Activated CD4-positive, alpha-beta T cell treated with anti-CD3 and anti-CD28 coated beads, Interleukin-2, amount 50 U/mL, for 48 hours (primary cell): Measurements from ENCODE around the gene UBA3.

Experiments
- DNase-seq, 2 experiments: peaks; one replicate each; pipeline ENCODE4 v3.0.0-alpha.2; 2020

UBA3 gene

GRCh38 chr3:69065318-69065964, 14.7 kb downstream of the UBA3 start:
- DNase-seq = no peak

DNA sequence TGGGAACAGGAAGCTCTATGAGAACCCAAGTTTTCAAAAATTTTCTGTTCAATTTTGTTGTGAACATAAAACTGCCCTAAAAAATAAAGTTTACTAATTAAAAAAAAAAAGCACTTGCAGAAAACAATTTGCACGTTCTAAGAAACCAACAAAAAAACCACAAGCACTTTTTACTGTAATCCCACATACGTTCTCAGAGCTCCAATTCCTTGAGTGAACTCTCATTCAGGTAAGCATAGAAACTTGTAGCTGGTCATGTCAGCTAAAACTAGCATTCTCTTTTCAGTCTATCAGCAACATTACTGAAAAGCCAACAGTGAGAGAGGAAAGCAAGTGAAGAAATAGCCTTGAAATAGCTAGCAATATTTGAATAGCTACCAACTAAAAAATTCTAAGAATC, 16.5 kb downstream of the UBA3 start:
- DNase-seq = no peak

DNA sequence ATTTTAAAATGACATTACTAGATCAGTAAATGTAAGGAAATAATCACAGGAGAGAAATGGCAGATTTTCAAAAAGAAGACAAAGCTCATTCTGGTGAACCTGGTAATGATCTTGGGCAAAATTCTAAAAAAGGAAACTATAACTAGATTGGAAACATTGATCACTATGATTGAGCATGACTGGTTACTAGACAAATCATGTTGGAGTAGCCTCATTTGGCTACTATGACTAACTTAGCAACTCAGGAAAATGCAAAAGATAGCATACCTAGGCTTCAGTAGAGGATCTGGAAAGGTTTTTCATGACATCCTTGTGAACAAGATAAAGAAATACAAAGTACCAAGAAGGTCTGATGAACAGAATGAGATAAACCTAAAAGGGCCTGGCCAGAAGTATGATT, 20.5 kb downstream of the UBA3 start:
- DNase-seq = no peak

DNA sequence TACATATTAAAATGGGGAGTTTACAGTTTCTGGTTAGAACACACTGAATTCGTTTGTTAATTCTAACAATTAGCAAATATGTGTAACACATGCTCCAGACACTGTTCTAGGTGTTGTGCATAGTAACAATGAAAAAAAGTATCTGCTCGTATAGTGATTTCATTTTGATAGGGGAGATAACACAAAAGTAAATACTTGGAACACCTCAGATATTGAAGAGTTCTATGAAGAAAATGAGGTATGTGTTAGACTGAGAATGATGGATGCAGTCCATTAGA, 21.3 kb downstream of the UBA3 start:
- no peak for DNase-seq

DNA sequence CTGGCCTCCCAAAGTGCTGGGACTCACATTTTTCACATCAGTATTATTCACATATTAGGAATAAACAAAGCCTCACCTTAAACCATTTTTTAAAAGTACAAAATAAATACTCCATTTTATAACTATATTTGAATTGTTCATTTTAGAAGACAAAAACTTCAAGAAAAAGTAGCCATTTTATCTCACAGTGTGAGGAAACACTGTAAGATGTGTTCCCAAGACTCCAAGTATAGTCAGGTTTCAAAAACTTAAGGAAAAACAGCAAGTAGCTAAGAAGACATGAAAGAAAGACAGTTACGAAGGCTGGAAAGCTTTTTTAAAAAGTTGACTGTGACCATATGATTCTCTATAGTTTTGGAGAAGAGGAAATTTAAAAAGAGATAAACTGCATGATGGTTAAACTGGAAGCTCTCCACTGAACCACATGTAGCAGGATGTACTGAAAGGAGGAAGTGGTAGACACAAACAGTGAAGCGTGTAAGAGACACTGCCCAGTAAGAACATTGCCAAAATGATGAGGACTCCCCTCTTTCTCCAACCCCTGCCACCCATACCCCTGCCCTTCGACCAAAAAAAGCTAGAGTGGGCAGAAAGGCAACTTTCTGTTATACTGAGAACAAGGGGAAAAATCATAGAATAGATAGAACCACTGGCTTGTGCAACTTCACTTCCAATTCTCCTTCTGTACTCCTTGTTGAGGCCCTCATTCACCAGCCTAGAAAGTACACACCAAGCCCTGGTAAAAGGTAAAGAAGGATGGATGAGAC, 21.8 kb downstream of the UBA3 start:
- no peak for DNase-seq

DNA sequence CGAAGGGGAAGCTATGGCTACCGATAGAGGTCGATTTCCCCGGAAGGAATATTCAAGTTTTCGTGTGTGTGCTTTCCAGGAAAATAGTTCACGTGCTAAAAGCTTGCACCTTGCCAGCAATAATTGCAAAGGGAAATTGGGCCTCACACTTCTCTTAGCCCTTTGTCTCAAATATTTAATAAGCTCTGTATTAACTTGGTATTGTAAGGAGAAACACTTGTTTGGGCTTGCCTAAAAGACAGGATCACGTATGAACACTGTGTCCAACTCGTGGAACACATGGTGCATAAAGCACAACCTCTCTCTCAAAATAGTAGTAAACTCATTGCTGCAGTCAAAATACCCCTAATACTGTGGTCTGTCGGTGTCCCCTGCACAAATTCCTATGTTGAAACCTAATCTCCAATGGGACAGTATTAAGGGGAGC, 27.7 kb downstream of the UBA3 start:
- no peak for DNase-seq

GRCh38 chr3:69051756-69052471, 28.3 kb downstream of the UBA3 start, which contains the start of gene TMF1:
Gene TMF1, minus strand, starts transcription at chr3:69052333. Its CDS starts 247 bp downstream, at chr3:69052086.
- peak; percentile 98 for DNase-seq

GRCh38 chr3:69048990-69049389, 31.2 kb downstream of the UBA3 start:
- no peak for DNase-seq

- no peak for DNase-seq
Measured at GRCh38 chr3:69044608-69045007, 35.6 kb downstream of the UBA3 start.

DNA sequence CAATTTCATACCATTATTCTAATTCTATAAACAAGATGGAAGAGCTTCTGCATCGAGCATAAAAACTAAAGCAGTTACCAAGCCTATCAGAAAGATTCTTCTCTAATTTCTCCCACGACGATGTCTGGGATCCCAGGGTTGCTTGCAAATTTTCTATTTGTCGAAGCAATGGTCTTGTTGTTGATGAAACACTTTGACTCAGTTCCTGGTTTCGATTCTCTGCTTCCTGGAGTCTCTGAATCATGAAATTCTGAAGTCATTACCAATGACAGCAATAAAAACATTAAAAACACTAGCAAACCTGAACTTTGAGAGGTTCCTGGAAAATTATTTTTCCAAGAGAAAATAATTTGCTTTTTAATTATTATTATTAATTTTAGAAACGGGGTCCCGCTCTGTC, 46.7 kb downstream of the UBA3 start:
- no peak for DNase-seq

DNA sequence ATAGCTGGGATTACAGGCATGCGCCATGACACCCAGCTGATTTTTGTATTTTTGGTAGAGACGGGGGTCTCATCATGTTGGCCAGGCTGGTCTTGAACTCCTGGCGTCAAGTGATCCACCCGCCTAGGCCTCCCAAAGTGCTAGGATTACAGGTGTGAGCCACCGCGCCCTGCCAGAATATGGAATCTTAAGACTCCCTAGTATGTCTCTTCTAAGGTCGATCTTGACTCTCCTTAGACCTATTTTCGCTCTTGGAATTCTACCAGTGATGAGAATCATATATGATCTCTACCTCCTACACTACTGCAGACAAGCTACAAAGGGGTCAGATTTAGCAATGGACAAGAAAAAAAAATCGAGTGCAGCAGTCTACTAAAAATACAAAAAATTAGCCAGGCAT, 47.4 kb downstream of the UBA3 start:
- DNase-seq = no peak

DNA sequence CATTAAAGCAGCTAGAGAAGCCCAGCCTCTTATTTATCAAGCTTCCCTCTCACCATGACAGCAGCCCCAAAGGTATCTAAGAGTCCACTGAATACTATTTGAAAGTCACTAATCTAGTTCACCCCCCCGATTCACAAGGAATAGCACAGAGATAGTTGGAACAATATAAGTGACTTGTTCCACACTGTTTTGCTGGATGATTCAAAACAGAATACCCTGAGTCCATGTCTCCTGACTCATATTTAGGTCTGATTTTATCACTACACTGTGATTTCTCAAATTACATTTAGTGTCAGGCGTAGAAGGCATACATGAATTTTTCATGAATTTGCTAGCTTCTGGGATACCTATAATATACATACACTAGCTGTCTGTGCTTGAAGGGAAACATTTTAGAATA, 48.0 kb downstream of the UBA3 start:
- DNase-seq = no peak

DNA sequence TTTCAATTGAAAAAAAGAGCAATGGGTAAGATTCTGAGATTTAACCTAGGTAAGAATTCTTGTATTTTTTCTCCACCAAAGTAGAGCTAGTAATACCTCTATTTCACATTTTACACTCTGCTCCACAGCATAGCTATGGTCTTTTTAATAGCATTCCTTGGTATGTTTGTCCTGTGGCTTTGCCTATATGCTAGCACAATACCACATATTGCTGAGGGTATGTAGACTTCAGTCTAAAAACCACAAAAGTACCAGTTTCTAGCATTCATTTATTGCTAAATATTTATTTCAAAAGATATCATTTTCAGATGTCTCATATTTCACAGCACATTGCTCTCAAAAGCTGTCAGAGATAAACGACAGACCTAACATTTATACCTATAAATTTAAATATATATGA, 48.5 kb downstream of the UBA3 start:
- DNase-seq = no peak

DNA sequence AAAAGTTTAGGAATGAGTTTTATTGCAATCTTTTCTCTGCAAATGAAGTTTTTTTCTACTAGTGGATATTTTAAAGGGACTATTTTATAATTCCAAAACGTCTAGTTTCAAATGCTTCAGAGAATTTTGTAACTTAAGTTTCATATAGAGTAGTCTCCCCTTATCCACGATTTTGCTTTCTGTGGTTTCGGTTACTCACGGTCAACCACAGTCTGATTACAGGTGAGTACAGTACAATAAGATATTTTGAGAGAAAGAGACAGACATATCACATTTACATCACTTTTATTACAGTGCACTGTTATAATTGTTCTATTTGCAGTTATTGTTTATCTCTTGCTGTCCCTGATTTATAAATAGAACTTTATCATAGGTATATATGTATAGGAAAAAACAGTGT, 59.3 kb downstream of the UBA3 start:
- DNase-seq = no peak

DNA sequence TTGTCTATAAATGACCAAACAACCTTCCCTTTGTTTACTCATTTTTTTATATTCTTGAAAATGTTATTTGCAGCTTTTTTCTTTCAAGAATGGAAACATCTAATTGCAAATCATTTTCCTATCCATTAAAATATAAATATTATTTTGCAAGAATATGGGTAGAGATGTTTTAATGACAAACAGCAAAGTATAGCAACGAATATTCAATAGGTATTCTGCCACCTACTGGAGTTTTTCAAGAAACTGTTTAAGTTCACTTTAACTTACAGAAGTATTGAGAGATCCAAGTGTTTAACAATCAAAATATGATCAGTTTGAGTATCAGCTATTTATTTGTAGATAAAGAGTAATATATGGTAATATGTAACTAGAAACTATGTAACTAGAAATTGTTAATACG, 59.7 kb downstream of the UBA3 start:
- no peak for DNase-seq

GRCh38 chr3:69016901-69017300, 63.3 kb downstream of the UBA3 start:
- DNase-seq = no peak

DNA sequence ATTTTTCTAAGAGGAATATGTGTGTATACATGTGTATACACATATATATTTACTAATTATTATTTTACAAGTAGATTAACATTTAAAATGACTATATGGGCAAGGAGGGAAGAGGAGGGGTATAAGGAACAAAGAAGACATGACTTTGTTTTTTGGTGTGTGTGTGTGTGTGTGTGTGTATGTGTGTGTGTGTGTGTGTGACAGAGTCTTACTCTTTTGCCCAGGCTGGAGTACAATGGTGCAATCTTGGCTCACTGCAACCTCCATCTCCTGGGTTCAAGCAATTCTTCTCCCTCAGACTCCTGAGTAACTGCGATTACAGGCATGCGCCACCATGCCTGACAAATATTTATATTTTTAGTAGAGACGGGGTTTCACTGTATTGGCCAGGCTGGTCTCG, 64.1 kb downstream of the UBA3 start:
- DNase-seq = no peak

DNA sequence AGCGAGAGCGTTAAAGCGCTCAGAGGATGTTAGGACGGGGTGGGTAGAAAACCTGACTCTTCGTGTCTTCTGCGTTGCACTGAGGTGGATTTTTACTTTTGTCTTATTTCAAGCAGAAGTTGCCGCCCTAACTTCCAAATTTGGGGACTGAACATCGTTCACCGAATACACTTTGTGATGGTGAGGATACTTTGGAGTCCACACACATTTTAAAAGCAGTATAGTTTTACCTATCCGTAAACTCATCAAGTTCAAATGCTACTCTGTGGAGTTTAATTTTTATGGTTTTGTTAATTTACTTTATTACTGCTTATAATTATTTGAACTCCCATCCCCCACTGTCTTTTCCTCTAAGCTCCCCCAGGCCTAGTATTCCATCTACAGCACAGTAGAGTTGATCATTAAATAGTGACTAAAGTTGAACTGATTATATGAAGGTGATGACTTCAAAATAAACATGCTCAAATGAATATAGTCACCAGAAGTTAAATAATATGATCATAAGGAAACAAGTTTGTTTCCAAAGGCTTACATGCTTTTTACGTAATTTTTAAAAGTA, 66.1 kb downstream of the UBA3 start:
- DNase-seq = no peak

- DNase-seq = peak; percentile 88 to 91
Measured at GRCh38 chr3:69013253-69014021, 66.7 kb downstream of the UBA3 start, which contains the start of gene EOGT. Gene EOGT, minus strand, starts transcription at chr3:69013684. Its CDS starts 3,838 bp downstream, at chr3:69009846.

- DNase-seq = peak; percentile 32 to 34
Measured at GRCh38 chr3:69012800-69013252, 67.3 kb downstream of the UBA3 start.

- DNase-seq = no peak
Measured at GRCh38 chr3:69012100-69012799, 67.9 kb downstream of the UBA3 start.

- no peak for DNase-seq
Measured at GRCh38 chr3:69011096-69011730, 69.0 kb downstream of the UBA3 start.
